Activated naive CD8-positive, alpha-beta T cell treated with anti-CD3 and anti-CD28 coated beads, Interleukin-2, amount 10 ng/mL, durations not matched to agents 7 days and 5 days (primary cell): Measurements from ENCODE around the gene FGF12. TPM values are rescaled to one million over a fixed set of nuclear protein-coding genes. Genes with fewer than 3 reads are reported as not detected.
A peak's percentile ranks its signal among the peaks of the same experiment; 100 is the strongest.

Source experiments
- ATAC-seq: fragments of 150-1000 bp; cut with Tn5 transposase; one replicate; pipeline ENCODE4 v1.10.0; 2021; ENCODE audit warnings: low read depth, moderate library complexity
- POLR2A ChIA-PET: fragments of 350-600 bp; sonication (Branson Sonifier 250); formaldehyde crosslinking; loops from one replicate; lab custom pipeline; 2021; ENCODE audit warnings: antibody characterized with exemption; lab: Charles Lee
- DNase-seq: peaks from one replicate; pipeline ENCODE4 v3.0.0; 2021
- H3K27ac Mint-ChIP-seq: one replicate; pipeline ENCODE4 v1.8.0; 2022; ENCODE audit warnings: mild to moderate bottlenecking, mixed read lengths
- H3K27me3 Mint-ChIP-seq: one replicate; pipeline ENCODE4 v1.8.0; 2022; ENCODE audit warnings: mild to moderate bottlenecking, moderate library complexity, mixed read lengths
- H3K36me3 Mint-ChIP-seq: one replicate; pipeline ENCODE4 v1.8.0; 2021; ENCODE audit warnings: mild to moderate bottlenecking, mixed read lengths
- H3K4me1 Mint-ChIP-seq: one replicate; pipeline ENCODE4 v1.8.0; 2021; ENCODE audit warnings: mixed read lengths
- H3K4me3 Mint-ChIP-seq: one replicate; pipeline ENCODE4 v1.8.0; 2022; ENCODE audit warnings: mild to moderate bottlenecking, moderate library complexity, mixed read lengths
- H3K9me3 Mint-ChIP-seq: one replicate; pipeline ENCODE4 v1.8.0; 2021; ENCODE audit warnings: mixed read lengths
- total RNA-seq, 2 experiments: library from RNA; stranded (reverse); gene quantifications; one replicate each; pipeline ENCODE4 v1.2.3, GENCODE V29; 2021

FGF12 gene
- total RNA-seq, 2 experiments from 2014 or later, result not detected

DNA sequence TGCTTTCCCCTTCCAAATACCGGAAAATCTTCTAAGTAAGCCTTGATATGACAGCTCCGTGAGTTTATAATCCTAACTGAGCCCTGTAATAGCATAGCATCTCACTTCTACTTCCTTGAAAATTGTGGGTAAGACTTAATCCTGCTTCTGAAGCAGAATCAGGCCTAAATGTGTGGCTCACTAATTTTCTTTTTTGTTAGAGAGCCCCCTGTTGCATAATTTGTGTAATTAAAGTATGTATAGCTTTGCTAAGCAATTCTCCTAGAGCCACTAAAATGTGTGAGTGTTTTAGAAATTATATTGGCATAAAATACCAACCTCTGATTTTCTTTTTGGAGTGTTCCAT is 304.4 kb downstream of the FGF12 start:
- DNase-seq, result no peak
- H3K4me3 Mint-ChIP-seq, result no peak overlapping the region
- H3K9me3 Mint-ChIP-seq, result no peaks in the 10 kb centered on the region
- no peak for ATAC-seq
- H3K27me3 Mint-ChIP-seq, result peaks cover under 1% of the 10 kb centered on the region
- no peak overlapping the region for H3K27ac Mint-ChIP-seq
- H3K4me1 Mint-ChIP-seq, result no peaks in the 10 kb centered on the region
- POLR2A ChIA-PET, result no interaction called here
- H3K36me3 Mint-ChIP-seq, result no peaks in the 10 kb centered on the region

DNA sequence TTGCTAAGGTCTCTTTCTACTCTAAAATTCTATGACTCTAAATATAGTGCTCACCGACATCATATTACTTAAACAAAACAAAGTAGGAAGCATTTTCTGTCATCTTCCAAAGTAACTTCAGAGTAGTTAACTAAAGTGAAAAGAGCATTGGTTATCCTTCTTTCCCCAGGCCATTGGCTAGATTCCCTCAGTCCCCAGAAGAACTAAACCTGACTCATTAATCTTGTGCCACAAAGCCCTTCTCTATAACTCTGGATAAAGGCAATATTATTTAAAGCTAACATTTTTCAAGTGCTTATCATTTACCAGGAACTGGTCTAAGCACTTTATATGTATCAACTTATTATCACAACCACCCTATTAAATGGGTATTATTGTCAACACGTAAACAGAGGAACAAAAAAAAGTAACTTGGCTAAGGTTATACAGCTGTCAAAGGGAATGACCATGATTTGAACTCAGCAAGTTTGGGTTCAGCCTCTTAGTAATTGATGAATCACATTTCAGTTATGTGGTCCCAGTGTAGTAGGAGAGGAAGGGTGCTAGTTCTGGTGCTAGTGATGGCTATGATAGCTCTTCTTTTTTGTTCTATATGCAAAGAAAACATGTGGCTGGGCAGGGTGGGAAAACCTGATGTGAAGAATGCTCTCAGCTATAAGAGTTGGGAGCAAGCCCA is 304.9 kb downstream of the FGF12 start:
- Mint-ChIP-seq H3K36me3 (no peaks in the 10 kb centered on the region), H3K27me3 (peaks cover 6% of the 10 kb centered on the region), H3K9me3 (no peaks in the 10 kb centered on the region), H3K27ac (no peak overlapping the region), H3K4me3 (no peak overlapping the region), H3K4me1 (no peaks in the 10 kb centered on the region)
- DNase-seq, result no peak
- POLR2A ChIA-PET, result no interaction called here
- ATAC-seq, result no peak

DNA sequence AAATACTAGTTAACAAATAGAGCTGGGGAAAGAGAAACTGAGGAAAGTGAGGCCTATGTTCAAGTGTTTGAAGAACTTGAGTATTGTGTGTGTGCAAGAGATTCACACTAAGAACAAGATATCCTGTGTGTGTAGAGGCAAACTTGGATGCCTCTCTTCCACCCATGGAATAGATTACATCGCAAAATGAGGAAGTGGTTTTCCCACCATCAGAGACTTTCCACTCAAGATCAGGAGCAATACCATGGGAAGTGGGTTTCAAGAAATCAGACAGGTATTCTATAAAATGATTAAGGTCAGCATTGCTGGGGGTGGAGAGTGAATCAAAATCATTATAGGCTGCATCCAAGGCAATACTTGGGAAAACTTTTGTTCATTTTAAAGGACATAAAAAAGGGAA is 308.0 kb downstream of the FGF12 start:
- Mint-ChIP-seq H3K9me3 (no peaks in the 10 kb centered on the region), H3K4me1 (no peaks in the 10 kb centered on the region)
- ATAC-seq, result no peak

DNA sequence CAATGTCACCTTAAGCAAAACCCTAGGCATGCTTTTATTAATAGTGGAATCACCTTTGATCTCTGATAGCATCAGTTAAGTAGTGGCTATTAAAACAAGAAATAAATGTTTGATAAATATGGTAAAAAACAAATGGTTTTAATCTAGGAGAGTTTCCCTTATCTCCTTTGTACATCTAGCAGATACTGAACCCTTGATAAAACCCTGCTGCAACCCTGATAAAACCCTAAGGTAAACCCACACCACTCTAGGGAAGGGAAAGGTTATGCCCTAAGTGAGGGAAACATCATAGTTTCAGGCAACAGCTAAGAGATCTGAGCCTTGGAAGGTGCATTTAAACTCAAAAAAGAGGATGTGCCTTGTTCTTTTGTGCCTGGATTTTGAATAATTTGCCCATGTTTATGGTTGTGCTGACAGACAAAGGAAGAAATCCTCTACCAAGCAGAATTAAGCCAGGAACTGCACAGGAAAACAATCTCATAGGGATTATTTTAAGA is 309.7 kb downstream of the FGF12 start:
- ATAC-seq (no peak), DNase-seq (no peak)
- no peaks in the 10 kb centered on the region for H3K9me3 Mint-ChIP-seq
- no peaks in the 10 kb centered on the region for H3K36me3 Mint-ChIP-seq
- no peaks in the 10 kb centered on the region for H3K4me1 Mint-ChIP-seq
- peaks cover 13% of the 10 kb centered on the region for H3K27me3 Mint-ChIP-seq
- H3K4me3 Mint-ChIP-seq, result no peak overlapping the region
- POLR2A ChIA-PET, result no interaction called here
- H3K27ac Mint-ChIP-seq, result no peak overlapping the region

More for the DNA sequence above, 308.0 kb downstream of the FGF12 start:
- Mint-ChIP-seq H3K4me3 (no peak overlapping the region), H3K36me3 (no peaks in the 10 kb centered on the region), H3K27ac (no peak overlapping the region), H3K27me3 (peaks cover 8% of the 10 kb centered on the region)
- POLR2A ChIA-PET, result no interaction called here
- no peak for DNase-seq

DNA sequence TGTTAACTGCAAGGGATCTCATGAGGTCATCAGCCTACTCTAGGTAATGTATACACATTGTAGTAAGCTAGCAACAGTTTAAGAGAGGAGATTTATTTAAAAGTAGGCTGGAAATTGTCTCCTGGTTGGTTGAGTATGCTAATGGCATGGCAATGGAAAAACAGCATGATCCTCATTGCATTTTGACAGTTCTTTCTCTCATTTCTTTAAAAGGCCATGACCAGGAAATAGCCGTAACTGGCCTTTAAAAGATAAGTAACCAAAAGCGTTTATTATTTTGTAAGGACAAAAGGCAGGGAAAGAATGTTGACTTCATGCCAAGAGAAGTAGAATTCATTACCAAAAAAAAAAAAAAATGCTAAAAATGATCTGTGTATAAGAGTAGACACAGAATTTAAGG is 310.3 kb downstream of the FGF12 start:
- POLR2A ChIA-PET, result no interaction called here
- ATAC-seq (no peak), DNase-seq (no peak)
- no peaks in the 10 kb centered on the region for H3K4me1 Mint-ChIP-seq
- no peaks in the 10 kb centered on the region for H3K36me3 Mint-ChIP-seq
- H3K27me3 Mint-ChIP-seq, result peaks cover 16% of the 10 kb centered on the region
- no peak overlapping the region for H3K4me3 Mint-ChIP-seq
- H3K27ac Mint-ChIP-seq, result no peak overlapping the region
- H3K9me3 Mint-ChIP-seq, result no peaks in the 10 kb centered on the region

DNA sequence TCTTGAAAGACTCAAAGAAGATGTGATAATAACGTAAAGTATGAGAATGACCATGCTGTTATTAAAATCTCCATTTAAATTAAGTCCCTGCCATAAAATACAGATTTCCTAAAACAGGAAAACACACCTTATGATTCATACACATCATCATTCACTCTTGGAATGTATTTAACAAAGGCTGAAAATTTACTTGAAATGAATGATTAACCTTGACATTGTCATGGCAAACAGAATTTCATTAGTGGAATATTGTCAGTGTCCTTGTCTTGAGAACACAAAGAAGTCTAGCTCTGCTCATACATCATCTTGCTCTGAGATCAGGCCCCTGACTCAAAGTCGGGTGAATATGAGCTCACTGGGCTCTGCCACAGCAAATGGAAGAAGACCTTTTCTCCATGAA is 313.9 kb downstream of the FGF12 start:
- Mint-ChIP-seq H3K27ac (no peak overlapping the region), H3K27me3 (peaks cover 41% of the 10 kb centered on the region), H3K4me3 (no peak overlapping the region), H3K9me3 (no peaks in the 10 kb centered on the region), H3K36me3 (no peaks in the 10 kb centered on the region), H3K4me1 (peaks cover 1% of the 10 kb centered on the region)
- ATAC-seq (no peak), DNase-seq (no peak)
- POLR2A ChIA-PET, result no interaction called here

DNA sequence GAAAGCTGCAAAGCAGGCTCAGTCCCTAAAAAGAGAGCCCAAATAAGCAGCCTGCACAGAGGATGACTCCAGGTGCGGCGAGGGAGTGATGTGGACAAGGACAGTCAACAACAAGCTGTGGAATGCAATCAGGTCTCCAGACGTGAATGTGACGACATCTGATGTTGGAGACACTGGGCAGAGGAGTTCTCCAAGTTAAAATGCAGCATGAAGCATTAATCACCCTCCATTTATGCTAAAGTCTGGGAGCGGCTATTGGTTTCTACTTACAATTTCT is 316.7 kb downstream of the FGF12 start:
- H3K4me3 Mint-ChIP-seq, result no peak overlapping the region

DNA sequence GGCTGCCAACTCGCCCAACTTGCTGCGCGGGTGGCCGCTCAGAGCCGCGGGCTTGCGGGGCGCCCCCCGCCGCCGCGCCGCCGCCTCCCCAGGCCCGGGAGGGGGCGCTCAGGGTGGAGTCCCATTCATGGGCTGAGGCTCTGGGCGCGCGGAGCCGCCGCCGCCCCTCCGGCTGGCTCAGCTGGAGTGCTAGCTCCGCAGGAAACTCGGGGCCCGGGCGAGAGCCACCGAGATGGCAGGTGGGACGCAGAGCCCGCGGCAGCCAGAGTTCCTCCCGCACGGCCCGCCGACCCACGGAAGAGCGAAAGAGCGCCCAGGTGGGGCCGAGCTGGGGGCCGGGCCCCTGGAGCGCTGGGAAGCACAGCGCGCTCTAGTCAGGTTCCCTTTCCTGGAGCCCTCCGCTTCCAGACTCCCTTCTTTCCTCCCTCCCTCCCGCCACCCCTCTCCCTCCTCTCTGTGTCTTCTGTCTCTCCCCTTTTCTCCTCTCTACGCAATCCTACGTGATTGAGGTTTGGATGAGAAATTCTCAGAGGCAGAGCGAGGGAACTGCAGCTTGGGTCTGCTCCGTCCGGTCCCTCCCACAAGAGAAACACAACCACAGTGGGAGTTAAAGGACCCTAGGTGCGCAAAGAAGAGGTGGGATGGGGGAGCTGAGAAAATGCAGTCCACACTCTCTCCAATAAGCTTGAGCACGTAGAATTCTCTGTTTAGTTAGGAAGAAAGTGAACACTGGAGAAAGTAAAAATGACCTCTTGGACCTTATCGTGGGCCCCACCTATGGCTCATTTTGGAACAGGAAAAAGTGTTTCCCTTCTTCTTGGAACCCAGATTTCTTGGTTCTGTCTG is 317.3 kb downstream of the FGF12 start:
- ATAC-seq (no peak), DNase-seq (no peak)
- H3K9me3 Mint-ChIP-seq, result no peaks in the 10 kb centered on the region
- H3K4me1 Mint-ChIP-seq, result peaks cover 3% of the 10 kb centered on the region
- peaks cover 51% of the 10 kb centered on the region for H3K27me3 Mint-ChIP-seq
- no peaks in the 10 kb centered on the region for H3K36me3 Mint-ChIP-seq
- POLR2A ChIA-PET, result no interaction called here
- no peak overlapping the region for H3K4me3 Mint-ChIP-seq
- H3K27ac Mint-ChIP-seq, result no peak overlapping the region

More for the DNA sequence above, 316.7 kb downstream of the FGF12 start:
- Mint-ChIP-seq H3K4me1 (peaks cover 3% of the 10 kb centered on the region), H3K9me3 (no peaks in the 10 kb centered on the region), H3K36me3 (no peaks in the 10 kb centered on the region), H3K27ac (no peak overlapping the region), H3K27me3 (peaks cover 51% of the 10 kb centered on the region)
- ATAC-seq (no peak), DNase-seq (no peak)
- POLR2A ChIA-PET, result no interaction called here

DNA sequence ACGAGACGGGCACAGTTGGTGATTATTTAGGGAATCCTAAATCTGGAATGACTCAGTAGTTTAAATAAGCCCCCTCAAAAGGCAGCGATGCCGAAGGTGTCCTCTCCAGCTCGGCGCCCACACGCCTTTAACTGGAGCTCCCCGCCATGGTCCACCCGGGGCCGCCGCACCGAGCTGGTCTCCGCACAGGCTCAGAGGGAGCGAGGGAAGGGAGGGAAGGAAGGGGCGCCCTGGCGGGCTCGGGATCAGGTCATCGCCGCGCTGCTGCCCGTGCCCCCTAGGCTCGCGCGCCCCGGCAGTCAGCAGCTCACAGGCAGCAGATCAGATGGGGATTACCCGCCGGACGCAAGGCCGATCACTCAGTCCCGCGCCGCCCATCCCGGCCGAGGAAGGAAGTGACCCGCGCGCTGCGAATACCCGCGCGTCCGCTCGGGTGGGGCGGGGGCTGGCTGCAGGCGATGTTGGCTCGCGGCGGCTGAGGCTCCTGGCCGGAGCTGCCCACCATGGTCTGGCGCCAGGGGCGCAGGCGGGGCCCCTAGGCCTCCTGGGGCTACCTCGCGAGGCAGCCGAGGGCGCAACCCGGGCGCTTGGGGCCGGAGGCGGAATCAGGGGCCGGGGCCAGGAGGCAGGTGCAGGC is 318.0 kb downstream of the FGF12 start:
- H3K36me3 Mint-ChIP-seq, result no peaks in the 10 kb centered on the region
- peaks cover 53% of the 10 kb centered on the region for H3K27me3 Mint-ChIP-seq
- peaks cover 3% of the 10 kb centered on the region for H3K4me1 Mint-ChIP-seq
- ATAC-seq (peak; percentile 26), DNase-seq (peak; percentile 41)
- no peak overlapping the region for H3K27ac Mint-ChIP-seq
- no peaks in the 10 kb centered on the region for H3K9me3 Mint-ChIP-seq
- H3K4me3 Mint-ChIP-seq, result peak overlapping the region; percentile 18
- POLR2A ChIA-PET, result no interaction called here

DNA sequence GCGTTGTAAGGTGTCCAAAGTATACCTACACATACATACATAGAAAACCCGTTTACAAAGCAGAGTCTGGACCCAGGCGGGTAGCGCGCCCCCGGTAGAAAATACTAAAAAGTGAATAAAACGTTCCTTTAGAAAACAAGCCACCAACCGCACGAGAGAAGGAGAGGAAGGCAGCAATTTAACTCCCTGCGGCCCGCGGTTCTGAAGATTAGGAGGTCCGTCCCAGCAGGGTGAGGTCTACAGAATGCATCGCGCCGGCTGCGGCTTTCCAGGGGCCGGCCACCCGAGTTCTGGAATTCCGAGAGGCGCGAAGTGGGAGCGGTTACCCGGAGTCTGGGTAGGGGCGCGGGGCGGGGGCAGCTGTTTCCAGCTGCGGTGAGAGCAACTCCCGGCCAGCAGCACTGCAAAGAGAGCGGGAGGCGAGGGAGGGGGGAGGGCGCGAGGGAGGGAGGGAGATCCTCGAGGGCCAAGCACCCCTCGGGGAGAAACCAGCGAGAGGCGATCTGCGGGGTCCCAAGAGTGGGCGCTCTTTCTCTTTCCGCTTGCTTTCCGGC is 318.6 kb downstream of the FGF12 start:
- Mint-ChIP-seq H3K9me3 (no peaks in the 10 kb centered on the region), H3K4me3 (peak overlapping the region; percentile 64)

DNA sequence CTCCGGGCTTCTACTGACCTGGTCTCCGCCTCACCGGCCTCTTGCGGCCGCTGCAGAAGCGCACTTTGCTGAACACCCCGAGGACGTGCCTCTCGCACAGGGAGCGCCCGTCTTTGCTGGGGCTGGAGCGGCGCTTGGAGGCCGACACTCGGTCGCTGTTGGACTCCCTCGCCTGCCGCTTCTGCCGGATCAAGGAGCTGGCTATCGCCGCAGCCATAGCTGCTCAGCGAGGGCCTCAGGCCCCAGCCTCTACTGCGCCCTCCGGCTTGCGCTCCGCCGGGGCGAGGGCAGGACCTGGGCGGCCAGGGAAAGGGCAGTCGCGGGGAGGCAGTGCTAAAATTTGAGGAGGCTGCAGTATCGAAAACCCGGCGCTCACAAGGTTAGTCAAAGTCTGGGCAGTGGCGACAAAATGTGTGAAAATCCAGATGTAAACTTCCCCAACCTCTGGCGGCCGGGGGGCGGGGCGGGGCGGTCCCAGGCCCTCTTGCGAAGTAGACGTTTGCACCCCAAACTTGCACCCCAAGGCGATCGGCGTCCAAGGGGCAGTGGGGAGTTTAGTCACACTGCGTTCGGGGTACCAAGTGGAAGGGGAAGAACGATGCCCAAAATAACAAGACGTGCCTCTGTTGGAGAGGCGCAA is 319.2 kb downstream of the FGF12 start:
- H3K4me3 Mint-ChIP-seq, result peak overlapping the region; percentile 64
- ATAC-seq, result no peak
- POLR2A ChIA-PET, result no interaction called here

More for the DNA sequence above, 318.6 kb downstream of the FGF12 start:
- DNase-seq (peak; percentile 22), ATAC-seq (no peak)
- Mint-ChIP-seq H3K36me3 (no peaks in the 10 kb centered on the region), H3K27ac (no peak overlapping the region), H3K4me1 (peaks cover 3% of the 10 kb centered on the region), H3K27me3 (peaks cover 53% of the 10 kb centered on the region)
- POLR2A ChIA-PET, result no interaction called here

DNA sequence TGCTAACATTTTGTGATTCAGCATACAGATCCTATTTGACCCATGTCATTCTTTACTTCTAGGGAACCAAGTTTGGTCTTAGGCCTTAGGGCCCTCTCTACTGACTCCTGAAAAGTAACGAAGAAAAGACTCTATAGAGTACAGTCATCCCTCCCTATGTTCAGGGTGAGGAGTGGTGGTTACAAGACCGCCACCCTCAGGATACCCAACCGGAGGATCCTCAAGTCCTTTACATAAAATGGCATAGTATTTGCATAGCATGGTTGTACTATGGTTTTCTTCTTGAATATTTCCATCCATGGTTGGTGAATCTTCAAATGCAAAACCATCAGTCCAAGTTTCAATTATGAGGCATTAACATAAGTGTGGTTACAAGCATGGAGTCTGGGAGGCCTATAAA is 327.6 kb downstream of the FGF12 start:
- ATAC-seq, result no peak
- H3K9me3 Mint-ChIP-seq, result peaks cover 2% of the 10 kb centered on the region

More for the DNA sequence above, 319.2 kb downstream of the FGF12 start:
- Mint-ChIP-seq H3K4me1 (peaks cover 3% of the 10 kb centered on the region), H3K9me3 (no peaks in the 10 kb centered on the region), H3K27me3 (peaks cover 49% of the 10 kb centered on the region), H3K36me3 (no peaks in the 10 kb centered on the region), H3K27ac (no peak overlapping the region)
- no peak for DNase-seq

DNA sequence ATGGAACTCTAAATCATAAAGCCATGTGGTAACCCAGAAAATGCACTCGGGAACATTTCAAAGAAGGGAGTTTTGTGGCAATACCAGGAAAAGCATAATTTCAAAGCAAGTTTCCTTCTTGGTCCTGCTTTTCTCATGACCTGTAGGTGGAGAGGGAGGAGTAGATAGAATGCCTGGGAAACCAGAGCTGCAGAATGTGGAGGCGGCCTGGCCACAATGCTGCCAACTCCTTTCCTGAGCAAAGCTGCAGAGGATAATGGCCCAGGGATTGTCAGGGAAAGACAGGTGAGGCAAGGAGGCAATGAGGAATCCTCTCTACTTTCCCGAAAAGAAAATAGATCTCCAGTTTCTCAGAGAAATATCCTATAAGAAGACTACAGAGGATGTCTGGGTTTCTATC is 330.3 kb downstream of the FGF12 start:
- no peak for DNase-seq
- no peak for ATAC-seq
- Mint-ChIP-seq H3K36me3 (no peaks in the 10 kb centered on the region), H3K4me1 (no peaks in the 10 kb centered on the region), H3K27me3 (peaks cover 1% of the 10 kb centered on the region), H3K27ac (no peak overlapping the region), H3K4me3 (no peak overlapping the region), H3K9me3 (peaks cover 2% of the 10 kb centered on the region)
- POLR2A ChIA-PET, result no interaction called here

More for the DNA sequence above, 327.6 kb downstream of the FGF12 start:
- no peaks in the 10 kb centered on the region for H3K4me1 Mint-ChIP-seq
- POLR2A ChIA-PET, result no interaction called here
- H3K4me3 Mint-ChIP-seq, result no peak overlapping the region
- DNase-seq, result no peak
- no peak overlapping the region for H3K27ac Mint-ChIP-seq
- H3K36me3 Mint-ChIP-seq, result no peaks in the 10 kb centered on the region
- peaks cover 2% of the 10 kb centered on the region for H3K27me3 Mint-ChIP-seq
